GM18909 (cell line): ENCODE results near the gene ZNF425.
"Not testable (repeated sequence)": the region's sequence is repeated elsewhere in the genome, so short reads cannot be mapped to it uniquely, and the experiment has no call there.

Experiments
- ATAC-seq: cut with Tn5 transposase; IDR thresholded peaks from one replicate; pipeline ENCODE4 v1.9.1; 2021; ENCODE audit warnings: mild to moderate bottlenecking; ENCODE audit not compliant: unreplicated experiment, poor library complexity

Gene ZNF425

DNA sequence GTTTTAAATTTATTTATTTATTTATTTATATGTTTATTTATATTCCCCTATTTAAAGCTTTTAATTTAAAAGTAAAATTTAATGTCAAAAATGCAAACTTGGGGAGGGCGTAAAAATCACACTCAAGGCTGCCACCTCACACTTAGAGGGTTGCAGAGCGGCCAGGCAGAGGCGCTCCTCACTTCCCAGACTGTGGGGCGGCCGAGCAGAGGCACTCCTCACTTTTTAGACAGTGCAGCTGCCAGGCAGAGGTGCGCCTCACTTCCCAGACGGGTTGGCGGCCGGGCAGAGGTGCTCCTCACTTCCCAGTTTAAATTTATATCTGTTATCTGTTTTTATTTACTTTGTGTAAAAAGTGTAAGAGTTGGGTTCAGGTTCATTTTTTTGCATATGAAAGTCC, 10.0 kb upstream of the ZNF425 start:
- ATAC-seq = no peak

DNA sequence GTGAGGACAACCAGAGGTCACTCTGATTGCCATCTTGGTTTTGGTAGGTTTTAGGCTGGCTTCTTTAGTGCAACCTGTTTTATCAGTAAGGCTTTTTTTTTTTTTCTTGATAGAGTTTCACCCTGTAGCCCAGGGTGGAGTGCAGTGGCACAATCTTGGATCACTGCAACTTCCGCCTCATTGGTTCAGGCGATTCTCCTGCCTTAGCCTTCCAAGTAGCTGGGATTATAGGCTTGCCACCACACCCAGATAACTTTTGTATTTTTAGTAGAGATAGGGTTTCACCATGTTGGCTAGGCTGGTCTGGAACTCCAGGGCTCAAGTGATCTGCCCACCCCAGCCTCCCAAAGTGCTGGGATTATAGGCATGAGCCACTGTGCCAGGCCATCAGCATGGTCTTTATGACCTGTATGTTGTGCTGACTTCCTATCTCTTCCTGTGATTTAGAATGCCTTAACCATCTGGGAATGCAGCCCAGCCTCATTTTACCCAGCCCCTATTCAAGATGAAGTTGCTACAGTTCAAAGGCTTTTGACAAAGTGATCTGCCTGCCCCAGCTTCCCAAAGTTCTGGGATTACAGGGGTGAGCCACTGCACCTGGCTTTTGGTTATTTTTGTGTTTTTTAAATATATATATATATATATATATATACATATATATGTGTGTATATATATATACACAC, 7.0 kb upstream of the ZNF425 start:
- ATAC-seq = no peak

GRCh38 chr7:149130572-149131198, 4.6 kb upstream of the ZNF425 start:
- no peak for ATAC-seq

GRCh38 chr7:149126662-149127266, 640 bp upstream of the ZNF425 start:
- ATAC-seq = peak; percentile 48

DNA sequence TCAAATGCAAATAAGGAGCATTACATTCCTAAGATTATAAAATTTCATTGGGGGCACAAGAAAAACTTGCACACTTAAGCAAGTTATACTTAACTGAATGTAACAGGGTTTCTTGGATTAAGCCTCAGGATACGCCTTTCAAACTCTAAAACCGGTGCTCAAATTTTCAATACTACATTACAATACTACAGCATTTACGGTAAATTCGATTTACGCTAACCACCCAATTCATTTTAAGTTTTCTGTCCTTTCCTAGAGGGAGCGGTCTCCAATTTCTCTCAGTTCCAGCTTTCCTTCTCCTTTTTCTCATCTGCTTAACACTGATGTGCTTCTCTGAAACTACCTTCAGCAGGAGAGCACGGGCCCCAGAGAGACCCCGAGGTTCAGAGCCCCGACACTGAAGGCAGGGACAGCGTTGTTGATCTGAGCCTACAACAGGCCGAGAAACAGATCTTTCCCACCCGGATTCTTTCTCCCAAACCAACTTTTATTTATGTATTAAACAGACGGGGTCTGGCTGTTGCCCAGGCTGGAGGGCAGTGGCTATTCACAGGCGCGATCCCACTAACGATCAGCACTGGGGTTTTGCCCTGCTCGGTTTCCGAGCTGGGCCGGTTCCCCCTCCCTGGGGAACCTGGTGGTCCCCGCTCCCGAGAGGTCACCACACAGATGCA, 798 bp downstream of the ZNF425 start:
- no peak for ATAC-seq

DNA sequence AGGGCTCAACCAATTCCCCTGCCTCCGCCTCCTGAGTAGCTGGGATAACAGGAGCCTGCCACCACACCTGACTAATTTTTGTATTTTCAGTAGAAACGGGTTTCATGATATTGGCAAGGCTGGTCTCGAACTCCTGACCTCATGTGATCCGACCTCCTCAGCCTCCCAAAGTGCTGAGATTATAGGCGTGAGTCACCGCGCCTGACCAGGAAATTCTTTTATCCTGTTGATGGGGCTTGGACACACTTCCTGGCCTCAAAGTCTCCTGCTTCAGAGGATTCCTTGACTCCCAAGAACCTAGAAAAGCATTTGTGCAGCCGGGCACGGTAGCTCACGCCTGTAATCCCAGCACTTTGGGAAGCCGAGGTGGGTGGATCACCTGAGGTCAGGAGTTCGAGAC, 16.2 kb downstream of the ZNF425 start:
- no peak for ATAC-seq

DNA sequence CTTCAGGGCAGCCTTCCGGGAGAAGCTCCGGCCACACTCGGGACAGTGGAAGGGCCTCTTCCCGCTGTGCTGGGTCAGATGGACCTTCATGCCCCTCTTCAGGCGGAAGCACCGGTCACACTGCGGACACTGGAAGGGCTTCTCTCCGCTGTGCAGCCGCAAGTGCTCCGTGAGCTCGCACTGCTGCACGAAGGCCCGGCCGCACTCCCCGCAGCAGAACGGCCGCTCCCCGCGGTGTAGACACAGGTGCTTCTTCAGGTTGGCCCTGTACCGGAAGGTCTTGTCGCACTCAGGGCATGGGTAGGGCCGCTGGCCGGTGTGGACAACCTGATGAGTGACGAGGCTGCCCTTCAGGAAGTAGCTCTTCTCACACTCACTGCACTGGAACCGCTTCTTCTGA, 21.4 kb downstream of the ZNF425 start:
- ATAC-seq = no peak

DNA sequence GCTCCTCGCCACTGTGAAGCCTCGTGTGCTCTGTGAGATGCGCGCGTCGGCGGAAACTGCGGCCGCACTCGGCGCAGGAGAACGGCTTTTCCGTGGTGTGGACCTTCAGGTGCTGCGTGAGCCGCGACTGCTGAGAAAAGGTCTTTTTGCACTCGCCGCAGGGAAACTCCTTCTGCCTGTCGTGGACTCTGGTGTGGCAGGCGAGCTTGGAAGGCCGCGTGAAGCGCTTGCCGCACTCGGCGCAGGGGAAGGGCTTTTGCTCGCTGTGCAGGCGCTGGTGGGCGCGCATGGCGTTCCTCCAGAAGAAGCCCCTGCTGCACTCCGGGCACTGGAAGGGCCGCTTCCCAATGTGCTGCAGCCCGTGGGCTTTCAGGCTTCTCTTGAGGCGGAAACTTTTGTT, 21.9 kb downstream of the ZNF425 start:
- no peak for ATAC-seq

DNA sequence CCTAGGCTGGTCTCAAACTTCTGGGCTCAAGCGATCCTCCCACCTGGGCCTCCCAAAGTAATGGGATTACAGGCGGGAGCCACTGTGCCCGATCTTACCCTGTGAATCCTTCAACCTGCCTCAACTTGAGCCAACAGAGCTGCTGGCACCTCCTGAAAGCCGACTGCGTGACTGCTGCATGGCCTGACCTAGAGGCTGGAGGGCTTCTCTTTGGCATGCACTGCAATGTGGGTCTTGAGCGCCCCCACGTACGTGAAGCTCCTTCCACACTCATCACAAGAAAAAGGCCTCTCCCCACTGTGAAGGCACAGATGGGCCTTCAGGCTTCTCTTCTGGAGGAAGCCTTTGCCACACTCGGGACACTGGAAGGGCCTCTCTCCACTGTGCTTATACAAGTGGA, 22.7 kb downstream of the ZNF425 start:
- no peak for ATAC-seq

GRCh38 chr7:149102666-149103065, 23.5 kb downstream of the ZNF425 start:
- no peak for ATAC-seq

DNA sequence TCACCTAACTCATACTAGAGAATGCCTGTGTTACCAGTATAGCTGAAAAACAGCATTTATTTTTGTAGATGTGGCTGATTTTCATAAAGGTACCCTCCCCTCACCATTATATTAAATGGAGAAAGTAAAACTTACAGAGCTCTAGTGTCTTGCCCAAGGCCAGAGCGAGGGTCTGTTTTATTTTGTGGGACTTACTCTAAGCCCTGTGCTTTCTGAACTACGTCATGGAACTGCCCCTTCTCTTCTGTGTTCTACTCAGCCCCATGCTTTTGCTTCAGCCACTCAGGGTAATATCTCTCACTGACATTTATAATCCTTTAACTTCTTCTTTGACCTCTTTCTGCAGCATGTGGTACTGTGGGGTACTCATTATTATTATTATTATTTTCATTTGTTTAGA, 25.3 kb downstream of the ZNF425 start:
- ATAC-seq = no peak

- no peak for ATAC-seq
Observed at GRCh38 chr7:149099058-149099457, 27.1 kb downstream of the ZNF425 start.

DNA sequence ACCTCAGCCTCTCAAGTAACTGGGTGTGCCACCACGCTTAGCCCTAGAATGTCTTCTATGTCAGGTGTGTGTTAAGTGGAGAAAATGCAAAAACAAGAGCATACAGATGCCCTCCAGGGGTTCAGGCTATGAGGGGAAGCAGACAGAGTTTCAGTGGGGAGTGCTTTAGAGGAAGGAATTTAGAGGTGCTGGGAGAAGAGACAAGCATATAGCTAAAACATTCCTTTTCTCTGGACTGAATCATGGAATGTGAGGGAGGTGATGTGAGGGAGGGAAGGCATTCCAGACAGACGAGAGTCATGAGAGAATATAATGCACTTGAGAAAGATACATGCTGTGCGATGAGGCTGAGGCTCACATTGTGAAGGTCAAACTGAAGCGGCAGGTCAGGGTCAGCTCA, 29.0 kb downstream of the ZNF425 start:
- ATAC-seq = no peak

- ATAC-seq = no peak
Observed at GRCh38 chr7:149093228-149093627, 32.9 kb downstream of the ZNF425 start.

GRCh38 chr7:149092244-149092643, 33.9 kb downstream of the ZNF425 start:
- not testable (repeated sequence) for ATAC-seq

DNA sequence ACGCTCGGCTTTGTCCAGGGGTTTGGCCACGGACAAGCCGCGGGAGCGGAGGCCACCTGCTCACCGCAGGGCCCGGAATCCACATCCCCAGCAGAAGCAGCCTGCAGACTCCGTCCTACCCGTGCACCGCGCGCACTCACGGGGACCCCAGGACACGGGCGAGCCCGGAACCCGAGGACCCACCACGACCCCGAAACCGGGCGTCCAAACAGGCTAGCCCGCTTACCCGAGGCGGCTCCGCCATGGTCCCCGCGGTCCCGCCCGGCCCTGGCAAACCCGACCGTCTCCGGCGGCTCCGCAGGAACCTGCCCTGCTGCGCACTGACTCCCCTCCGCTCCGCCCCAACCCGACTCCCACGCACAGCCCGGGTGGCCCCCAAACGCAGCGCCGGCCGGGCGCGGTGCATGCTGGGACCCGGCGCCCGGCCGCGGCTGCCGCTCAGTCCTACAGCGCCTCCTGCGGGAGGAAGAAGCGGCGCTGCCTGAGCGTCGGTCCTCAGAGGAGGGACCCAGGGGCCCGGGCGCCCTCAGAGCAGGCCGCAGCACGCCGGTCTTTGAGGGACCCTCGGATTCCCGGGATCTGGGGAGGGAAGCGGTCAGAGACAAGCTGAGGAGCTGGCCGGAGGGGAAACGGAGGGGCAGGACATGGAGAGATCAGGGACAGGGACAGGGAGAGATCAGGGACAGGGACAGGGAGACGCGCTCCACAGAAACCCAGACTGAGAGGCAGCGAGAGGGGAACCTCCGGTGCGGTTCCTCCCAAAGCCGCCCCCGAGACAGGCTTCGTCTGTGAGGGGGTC, 35.5 kb downstream of the ZNF425 start, which contains the start of gene ZNF786:
Gene ZNF786 (minus strand): TSS at position 322 of the 799 bp plus-strand sequence. CDS start 78 bp downstream, at position 244.
- ATAC-seq = peak; percentile 86

- no peak for ATAC-seq
Observed at GRCh38 chr7:149087376-149087775, 38.7 kb downstream of the ZNF425 start.

GRCh38 chr7:149085866-149086265, 40.3 kb downstream of the ZNF425 start:
- no peak for ATAC-seq

DNA sequence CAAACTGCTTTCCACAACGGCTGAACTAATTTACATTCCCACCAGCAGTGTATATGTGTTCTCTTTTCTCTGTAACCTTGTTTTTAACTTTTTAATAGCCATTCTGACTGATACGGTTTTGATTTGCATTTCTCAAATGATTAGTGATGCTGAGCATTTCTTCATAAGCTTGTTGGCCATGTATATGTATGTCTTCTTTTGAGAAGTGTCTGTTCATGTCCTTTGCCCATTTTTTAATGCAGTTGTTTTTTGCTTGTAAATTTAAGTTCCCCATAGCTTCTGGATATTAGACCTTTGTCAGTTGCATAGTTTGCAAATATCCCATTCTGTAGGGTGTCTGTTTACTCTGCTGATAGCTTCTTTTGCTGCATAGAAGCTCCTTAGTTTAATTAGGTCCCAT, 41.7 kb downstream of the ZNF425 start:
- ATAC-seq = no peak

DNA sequence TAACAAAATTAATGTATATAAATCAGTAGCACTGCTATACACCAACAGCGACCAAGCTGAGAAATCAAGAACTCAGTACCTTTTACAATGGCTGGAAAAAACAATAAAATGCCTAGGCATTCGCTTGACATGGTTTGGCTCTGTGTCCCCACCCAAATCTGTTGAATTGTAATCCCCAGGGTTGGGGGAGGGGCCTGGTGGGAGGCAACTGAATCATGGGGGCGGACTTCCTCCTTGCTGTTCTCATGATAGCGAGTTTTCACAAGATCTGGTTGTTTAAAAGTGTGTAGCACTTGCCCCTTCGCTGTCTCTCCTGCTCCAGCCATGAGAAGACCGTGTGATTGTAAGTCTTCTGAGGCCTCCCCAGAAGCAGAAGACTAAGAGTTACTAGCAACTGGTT, 44.2 kb downstream of the ZNF425 start:
- no peak for ATAC-seq
